Stomach (tissue), 4 donors: ENCODE results near the gene BNC2.

ENCODE experiments used
- CTCF ChIP-seq, 7 experiments: fragments of 450-650 bp in 4 of 7; fragments of 200-600 bp in 3 of 7; sonication (generic) in 3 of 7; IDR thresholded peaks; one replicate each; pipeline ENCODE4 v1.5.1; 2016 to 2019; ENCODE audit warnings: antibody characterized with exemption in 7 of 7, control low read depth in 2 of 7, mild to moderate bottlenecking in 1 of 7
- POLR2A ChIP-seq, 4 donors: fragments of 450-650 bp; IDR thresholded peaks; one replicate each; pipeline ENCODE4 v1.6.1; 2016; ENCODE audit warnings: antibody characterized with exemption in 4 of 4, control low read depth in 2 of 4, mild to moderate bottlenecking in 1 of 4, moderate library complexity in 1 of 4
- POLR2AphosphoS5 ChIP-seq, 3 donors: sonication (generic); formaldehyde crosslinking; IDR thresholded peaks; one replicate each; pipeline ENCODE4 v1.6.1; 2016; ENCODE audit warnings: antibody characterized with exemption in 3 of 3

DNA sequence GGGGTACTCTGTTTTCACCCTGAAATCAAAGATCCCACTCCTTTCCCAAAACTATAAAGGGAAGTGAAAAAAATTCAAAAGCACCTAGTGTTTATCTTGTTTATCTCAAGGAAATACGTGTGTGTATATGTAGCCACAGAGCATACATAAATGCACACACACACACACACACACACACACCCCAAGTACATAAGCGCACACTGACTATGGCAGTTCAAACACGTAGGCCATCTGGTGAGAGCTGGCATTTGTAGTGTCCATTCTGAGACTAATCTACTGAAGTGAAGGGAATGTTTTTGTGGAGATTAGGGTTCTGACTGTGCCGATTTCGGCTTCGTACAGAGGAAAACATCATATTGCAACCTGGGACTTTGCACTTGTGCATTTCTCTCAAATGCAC is 451.7 kb downstream of the BNC2 start:
- TF ChIP-seq CTCF (IDR thresholded peaks at IDR 0.05) (no peak), POLR2AphosphoS5 (IDR thresholded peaks at IDR 0.05) (no peak), POLR2A (IDR thresholded peaks at IDR 0.05) (no peak)
